Testis (tissue), 3 donors: ENCODE results near the gene ACOX3. TPM values are rescaled to one million over a fixed set of nuclear protein-coding genes. Genes with fewer than 3 reads are reported as not detected.

Source experiments
- DNase-seq: peaks from one replicate; pipeline ENCODE4 v3.0.0-alpha.2; 2019
- H3K27ac ChIP-seq, 2 donors: fragments of 200-600 bp; sonication (generic); one replicate each; pipeline ENCODE4 v1.5.1; 2019
- H3K27me3 ChIP-seq: fragments of 200-600 bp; sonication (generic); one replicate; pipeline ENCODE4 v1.5.1; 2019
- H3K36me3 ChIP-seq: fragments of 200-600 bp; sonication (generic); one replicate; pipeline ENCODE4 v1.5.1; 2017; ENCODE audit warnings: low read depth; ENCODE audit errors: missing control alignments
- H3K4me1 ChIP-seq: fragments of 200-600 bp; sonication (generic); one replicate; pipeline ENCODE4 v1.5.1; 2019
- H3K4me3 ChIP-seq, 2 donors: fragments of 200-600 bp; sonication (generic); one replicate each; pipeline ENCODE4 v1.5.1; 2017 to 2019
- H3K9me3 ChIP-seq: fragments of 200-600 bp; sonication (generic); one replicate; pipeline ENCODE4 v1.5.1; 2017
- POLR2A ChIP-seq: fragments of 450-650 bp; IDR thresholded peaks from one replicate; pipeline ENCODE4 v1.6.1; 2017; ENCODE audit warnings: antibody characterized with exemption, mild to moderate bottlenecking, moderate library complexity
- WGBS, 2 donors: methylation state at CpG; one replicate each; pipeline ENCODE4 v1.1.5; 2018; 5-methylcytosine and 5-hydroxymethylcytosine counted together
- intact Hi-C: fragments of 100-400 bp; cut with DNase I; formaldehyde crosslinking; loops from one replicate; pipeline ENCODE4 v1.15.1; 2023; ENCODE audit warnings: low total_unique reads
- polyA plus RNA-seq: library from polyadenylated mRNA; stranded (reverse); fragments of 350-450 nt; fragmentation: Illumina TruSeq; extraction: RNeasy Lipid Tissue Mini Kit (QIAGEN cat#74804); gene quantifications from one replicate; pipeline ENCODE4 v1.2.3, GENCODE V29; 2014; ENCODE audit warnings: low read depth, low replicate concordance; ENCODE audit not compliant: insufficient read depth
- total RNA-seq, 2 donors: library from RNA; depleted of rRNA; stranded (reverse); fragments of >200 nt; gene quantifications; one replicate each; pipeline ENCODE4 v1.2.3, GENCODE V29; 2016
- TF ChIP-seq, protein P1 (sequence below), 3 experiments: fragments of 450-650 bp in 2 of 3; fragments of 200-600 bp in 1 of 3; sonication (generic) in 1 of 3; IDR thresholded peaks; one replicate each; pipeline ENCODE4 v1.5.1; 2016 to 2019; ENCODE audit warnings: antibody characterized with exemption in 3 of 3, mild to moderate bottlenecking in 2 of 3, moderate library complexity in 1 of 3

ACOX3 gene
- total and polyA plus RNA-seq, 3 donors from 2014 or later, result 8.6 to 35.9 (median 29.8) TPM

DNA sequence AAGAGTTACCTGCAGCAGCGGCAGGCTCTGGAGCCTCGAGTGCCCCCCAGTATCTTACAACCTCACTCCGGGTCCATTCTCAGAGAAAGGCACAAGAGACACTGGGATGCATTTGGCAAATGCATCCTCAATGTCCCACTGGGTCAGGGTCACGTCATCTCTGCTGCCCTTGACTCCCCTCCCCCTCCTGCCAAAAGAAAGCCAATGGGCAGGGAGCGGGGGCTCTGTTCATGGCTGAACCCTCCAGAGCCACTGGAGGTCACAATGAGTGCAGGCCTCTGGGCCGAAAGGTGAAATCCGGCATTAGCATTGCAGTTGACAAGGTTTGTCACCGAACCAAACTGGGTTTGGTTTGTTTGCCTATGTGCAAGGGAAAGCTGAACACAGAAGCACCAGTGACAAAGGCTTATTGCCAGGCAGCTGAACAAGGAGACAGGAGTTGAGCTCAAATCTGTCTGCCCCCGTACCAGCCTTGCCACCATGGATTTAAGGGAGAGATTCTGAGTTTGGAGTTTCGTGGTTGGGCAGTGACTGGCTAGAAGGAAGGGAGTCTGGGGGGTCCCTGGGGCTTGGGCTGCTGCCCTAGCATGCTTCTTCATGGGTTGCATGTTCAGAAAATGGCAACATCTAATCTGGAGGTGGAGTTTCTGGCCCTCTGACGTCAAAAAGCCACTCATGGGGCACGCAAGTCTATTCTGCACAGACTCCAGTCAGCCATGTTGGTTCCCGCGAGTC is 106.6 kb downstream of the ACOX3 start:
- peaks cover 13% of the 10 kb centered on the region for H3K4me1 ChIP-seq
- TF ChIP-seq, protein P1, sequence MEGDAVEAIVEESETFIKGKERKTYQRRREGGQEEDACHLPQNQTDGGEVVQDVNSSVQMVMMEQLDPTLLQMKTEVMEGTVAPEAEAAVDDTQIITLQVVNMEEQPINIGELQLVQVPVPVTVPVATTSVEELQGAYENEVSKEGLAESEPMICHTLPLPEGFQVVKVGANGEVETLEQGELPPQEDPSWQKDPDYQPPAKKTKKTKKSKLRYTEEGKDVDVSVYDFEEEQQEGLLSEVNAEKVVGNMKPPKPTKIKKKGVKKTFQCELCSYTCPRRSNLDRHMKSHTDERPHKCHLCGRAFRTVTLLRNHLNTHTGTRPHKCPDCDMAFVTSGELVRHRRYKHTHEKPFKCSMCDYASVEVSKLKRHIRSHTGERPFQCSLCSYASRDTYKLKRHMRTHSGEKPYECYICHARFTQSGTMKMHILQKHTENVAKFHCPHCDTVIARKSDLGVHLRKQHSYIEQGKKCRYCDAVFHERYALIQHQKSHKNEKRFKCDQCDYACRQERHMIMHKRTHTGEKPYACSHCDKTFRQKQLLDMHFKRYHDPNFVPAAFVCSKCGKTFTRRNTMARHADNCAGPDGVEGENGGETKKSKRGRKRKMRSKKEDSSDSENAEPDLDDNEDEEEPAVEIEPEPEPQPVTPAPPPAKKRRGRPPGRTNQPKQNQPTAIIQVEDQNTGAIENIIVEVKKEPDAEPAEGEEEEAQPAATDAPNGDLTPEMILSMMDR (IDR thresholded peaks at IDR 0.05), result no peak
- TF ChIP-seq POLR2A, result no peak
- no peaks in the 10 kb centered on the region for H3K27me3 ChIP-seq
- H3K36me3 ChIP-seq, result no peaks in the 10 kb centered on the region
- intact Hi-C loops, result no loop called here
- no peaks in the 10 kb centered on the region for H3K9me3 ChIP-seq
- 89 to 90% methylated on average over 12 to 14 of the region's 14 CpGs for WGBS, 2 donors
- DNase-seq, result no peak
- no peak overlapping the region for H3K4me3 ChIP-seq
- no peak overlapping the region for H3K27ac ChIP-seq

DNA sequence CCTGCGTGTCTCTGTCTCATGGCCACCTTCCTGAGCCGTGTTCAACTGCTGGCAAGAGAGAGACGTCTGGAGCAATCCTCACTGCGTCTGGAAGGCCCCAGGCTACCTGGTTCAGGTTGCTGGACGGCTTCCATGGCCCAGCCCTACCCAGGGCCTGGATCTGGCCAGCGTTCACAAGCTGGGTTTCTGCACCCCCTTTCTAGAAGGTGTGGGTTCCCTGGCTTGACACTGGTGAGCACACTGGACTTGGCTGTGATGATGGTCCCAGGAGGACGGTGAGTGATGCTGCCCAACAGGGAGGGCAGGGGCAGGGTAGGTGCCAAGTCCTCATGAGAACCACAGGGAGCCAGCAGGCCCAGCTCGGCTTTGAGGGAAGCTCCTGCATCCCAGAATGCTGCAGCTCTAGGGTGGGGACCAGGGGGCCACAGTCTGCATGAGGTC is 107.6 kb downstream of the ACOX3 start:
- Histone ChIP-seq H3K4me1 (peaks cover 13% of the 10 kb centered on the region), H3K9me3 (no peaks in the 10 kb centered on the region), H3K36me3 (no peaks in the 10 kb centered on the region), H3K4me3 (no peak overlapping the region), H3K27me3 (no peaks in the 10 kb centered on the region), H3K27ac (no peak overlapping the region)
- 73 to 93% methylated on average over 5 to 8 of the region's 8 CpGs for WGBS, 2 donors
- intact Hi-C loops, result no loop called here
- no peak for DNase-seq
- no peak for TF ChIP-seq POLR2A
- TF ChIP-seq, protein P1 (IDR thresholded peaks at IDR 0.05), result no peak

DNA sequence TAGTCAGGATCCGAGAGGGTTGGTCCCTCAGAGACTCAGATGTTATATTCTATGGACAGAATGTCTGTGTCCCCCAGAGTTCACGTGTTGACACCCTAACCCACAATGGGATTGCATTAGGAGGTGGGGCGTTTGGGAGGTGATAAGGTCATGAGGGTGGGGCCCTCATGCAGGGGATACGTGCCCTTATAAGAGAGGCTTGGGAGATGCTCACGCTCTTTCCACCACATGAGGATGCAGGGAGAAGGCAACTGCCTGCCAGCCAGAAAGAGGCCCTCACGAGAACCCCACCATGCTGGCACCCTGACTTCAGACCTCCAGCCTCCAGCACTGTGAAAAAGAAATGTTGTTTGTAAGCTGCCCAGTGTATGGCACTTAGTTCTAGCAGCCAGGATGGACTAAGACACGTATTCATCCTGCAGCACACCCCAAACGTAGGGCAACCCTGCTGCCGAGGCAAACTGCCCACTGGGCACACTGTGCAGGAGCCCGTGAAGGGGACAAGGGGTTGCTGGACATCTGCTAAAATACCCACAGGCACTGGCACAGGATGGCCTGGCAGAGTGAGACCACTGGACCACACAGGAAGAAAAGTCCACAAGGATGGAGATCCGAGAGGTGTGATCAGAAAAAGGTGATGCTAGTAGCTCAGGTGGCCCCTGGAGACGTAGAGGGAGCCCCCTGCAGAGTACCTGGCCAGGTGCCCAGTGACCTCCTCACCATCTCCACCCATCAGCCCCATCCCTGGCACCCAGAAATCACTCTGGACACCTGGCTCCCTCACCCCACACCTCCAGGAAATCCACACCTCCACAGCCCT is 108.3 kb downstream of the ACOX3 start:
- WGBS, 2 donors, result 91 to 93% methylated on average over 12 of the region's 12 CpGs
- no peaks in the 10 kb centered on the region for H3K27me3 ChIP-seq
- no peaks in the 10 kb centered on the region for H3K36me3 ChIP-seq
- no peak for TF ChIP-seq POLR2A
- TF ChIP-seq, protein P1 (IDR thresholded peaks at IDR 0.05), result no peak
- no peaks in the 10 kb centered on the region for H3K9me3 ChIP-seq
- H3K4me1 ChIP-seq, result peaks cover 13% of the 10 kb centered on the region
- intact Hi-C loops, result no loop called here
- DNase-seq, result no peak
- no peak overlapping the region for H3K27ac ChIP-seq
- H3K4me3 ChIP-seq, result no peak overlapping the region

DNA sequence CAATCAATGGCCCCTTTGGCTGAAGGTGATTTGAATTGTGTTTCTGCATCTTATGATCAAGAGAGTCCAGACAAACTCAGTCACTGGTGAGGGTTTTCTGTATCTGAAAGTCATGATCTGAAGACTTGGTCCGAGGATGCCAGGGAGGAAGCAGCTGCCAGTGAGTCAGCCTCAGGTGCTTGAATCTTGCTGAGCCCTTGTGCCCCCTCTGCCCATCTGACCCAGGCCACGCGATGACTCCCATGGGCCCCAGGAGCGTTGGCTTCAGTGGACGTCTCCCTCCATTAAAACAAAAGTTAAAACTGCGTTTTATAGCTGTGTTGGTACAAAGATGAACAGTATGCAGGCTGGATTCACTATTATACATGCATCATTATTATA is 109.0 kb downstream of the ACOX3 start:
- Histone ChIP-seq H3K36me3 (no peaks in the 10 kb centered on the region), H3K27me3 (no peaks in the 10 kb centered on the region), H3K4me3 (no peak overlapping the region), H3K9me3 (no peaks in the 10 kb centered on the region), H3K27ac (peak overlapping the region; percentile 15 to 32), H3K4me1 (peaks cover 13% of the 10 kb centered on the region)
- intact Hi-C loops, result no loop called here
- TF ChIP-seq, protein P1 (IDR thresholded peaks at IDR 0.05), result no peak
- TF ChIP-seq POLR2A, result no peak
- DNase-seq, result no peak
- WGBS, 2 donors, result 69 to 93% methylated on average over 5 to 6 of the region's 6 CpGs
